GM18868 (cell line): ENCODE results near the gene METTL8.

Experiments used
- ATAC-seq: cut with Tn5 transposase; IDR thresholded peaks from one replicate; pipeline ENCODE4 v1.9.1; 2021; ENCODE audit warnings: mild to moderate bottlenecking, moderate library complexity; ENCODE audit not compliant: unreplicated experiment

The METTL8 gene

GRCh38 chr2:171346723-171347557 lies 86.8 kb downstream of the METTL8 start:
- peak; percentile 60 for ATAC-seq

- peak; percentile 23 for ATAC-seq
Measured at GRCh38 chr2:171345971-171346722, 87.6 kb downstream of the METTL8 start.

GRCh38 chr2:171344182-171344581 lies 89.6 kb downstream of the METTL8 start:
- ATAC-seq, result no peak

GRCh38 chr2:171342067-171342413 lies 91.8 kb downstream of the METTL8 start:
- ATAC-seq, result no peak

- ATAC-seq, result no peak
Measured at GRCh38 chr2:171341394-171342066, 92.3 kb downstream of the METTL8 start.

GRCh38 chr2:171334946-171335345 lies 98.8 kb downstream of the METTL8 start:
- ATAC-seq, result no peak

- ATAC-seq, result no peak
Measured at GRCh38 chr2:171334171-171334570, 99.6 kb downstream of the METTL8 start.

GRCh38 chr2:171330155-171330956 lies 103.4 kb downstream of the METTL8 start:
- ATAC-seq, result no peak

- no peak for ATAC-seq
Measured at GRCh38 chr2:171327043-171327496, 106.7 kb downstream of the METTL8 start.

- peak; percentile 63 for ATAC-seq
Measured at GRCh38 chr2:171325886-171326585, 107.8 kb downstream of the METTL8 start.

GRCh38 chr2:171323971-171324528 lies 109.7 kb downstream of the METTL8 start:
- no peak for ATAC-seq

- ATAC-seq, result no peak
Measured at GRCh38 chr2:171322928-171323327, 110.9 kb downstream of the METTL8 start.

GRCh38 chr2:171320731-171321130 lies 113.1 kb downstream of the METTL8 start:
- ATAC-seq, result no peak

GRCh38 chr2:171320208-171320621 lies 113.6 kb downstream of the METTL8 start:
- peak; percentile 32 for ATAC-seq

- ATAC-seq, result peak; percentile 49
Measured at GRCh38 chr2:171319164-171319810, 114.5 kb downstream of the METTL8 start.

- no peak for ATAC-seq
Measured at GRCh38 chr2:171318463-171318934, 115.3 kb downstream of the METTL8 start.

GRCh38 chr2:171317492-171318125 lies 116.2 kb downstream of the METTL8 start:
- peak; percentile 35 for ATAC-seq

- ATAC-seq, result no peak
Measured at GRCh38 chr2:171316755-171317337, 116.9 kb downstream of the METTL8 start.
